HG03354 (cell line): Measurements from ENCODE around the gene CTSZ.

Experiments
- ATAC-seq: cut with Tn5 transposase; IDR thresholded peaks from one replicate; pipeline ENCODE4 v1.9.1; 2021; ENCODE audit warnings: mild to moderate bottlenecking; ENCODE audit not compliant: unreplicated experiment, poor library complexity, severe bottlenecking

Gene CTSZ

DNA sequence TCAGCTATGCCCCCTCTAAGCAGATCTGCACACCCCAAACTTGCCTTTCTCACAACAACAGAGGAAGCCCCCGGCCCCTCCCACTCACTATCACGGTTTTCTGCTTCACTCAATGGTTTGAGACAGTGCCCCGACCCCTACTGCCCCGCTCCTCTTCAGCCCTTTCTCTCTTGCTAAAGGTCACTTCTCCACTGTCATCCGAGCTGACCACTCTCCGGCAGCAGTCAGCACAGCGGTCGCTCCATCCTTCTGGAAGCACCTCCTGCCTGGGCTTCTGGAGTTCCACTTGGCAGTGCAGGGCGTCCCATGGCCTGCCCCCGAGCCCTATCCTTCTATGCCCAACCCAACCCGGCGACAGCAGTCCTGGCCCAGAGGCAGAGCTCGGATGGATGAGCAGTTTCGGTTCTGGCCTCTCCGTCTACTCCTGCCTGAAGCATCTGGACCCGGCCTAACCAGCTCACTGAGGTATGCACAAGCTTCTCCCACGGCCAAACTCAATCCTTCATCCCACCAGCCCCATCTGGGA lies 4.1 kb downstream of the CTSZ start:
- ATAC-seq: no peak

GRCh38 chr20:59002388-59002787 lies 4.7 kb downstream of the CTSZ start:
- ATAC-seq: no peak

DNA sequence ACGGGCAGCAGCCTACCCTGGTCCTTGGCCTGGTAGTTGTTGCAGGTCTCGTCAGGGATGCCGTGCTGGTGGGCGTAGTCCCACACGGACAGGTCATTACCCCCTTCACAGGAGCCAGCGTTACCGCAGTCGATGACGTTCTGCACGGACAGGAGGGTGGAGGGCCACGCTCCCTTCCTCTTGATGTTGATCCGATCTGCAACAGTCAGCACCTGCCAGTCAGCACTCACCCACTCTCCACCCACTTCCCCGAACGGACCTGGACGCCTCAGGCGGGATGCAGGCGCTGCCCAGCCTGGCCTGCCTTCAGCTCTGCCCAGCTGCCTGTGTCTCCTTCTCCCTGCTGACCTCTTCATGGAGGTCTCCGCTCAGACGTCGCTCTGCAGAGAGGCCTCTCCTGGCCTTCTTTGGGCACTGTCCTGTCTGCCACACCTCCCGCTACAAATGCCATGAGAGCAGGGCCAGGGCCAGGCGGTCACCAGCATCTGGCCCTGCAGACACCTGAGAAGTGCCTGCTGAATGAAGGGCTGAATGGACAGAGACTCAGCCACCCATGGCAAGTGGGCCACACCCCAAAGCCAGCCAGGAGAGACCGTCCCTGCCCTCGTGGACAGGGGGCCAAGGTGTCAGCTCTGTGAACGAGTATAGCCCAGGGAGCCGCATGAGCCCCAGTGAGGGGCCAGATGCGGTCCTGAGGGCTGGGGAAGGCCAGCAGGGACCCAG lies 5.4 kb downstream of the CTSZ start:
- no peak for ATAC-seq

DNA sequence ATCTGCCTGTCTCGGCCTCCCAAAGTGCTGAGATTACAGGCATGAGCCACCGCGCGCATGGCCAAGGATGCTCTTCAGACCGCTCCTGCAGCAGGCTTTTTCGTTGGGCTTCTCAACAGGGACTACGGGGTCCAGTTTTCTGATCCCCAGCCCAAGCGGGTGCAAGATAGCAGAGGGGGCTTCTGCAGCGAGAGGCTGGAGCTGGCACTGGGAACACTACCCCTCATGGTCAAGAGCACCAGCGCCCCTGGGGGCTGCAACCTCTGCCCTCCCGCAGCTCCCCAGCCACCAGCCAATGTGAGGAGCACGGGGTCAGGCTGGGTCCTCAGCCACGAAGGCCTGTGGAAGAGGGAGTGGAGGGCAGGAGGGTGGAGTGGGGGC lies 6.0 kb downstream of the CTSZ start:
- no peak for ATAC-seq

DNA sequence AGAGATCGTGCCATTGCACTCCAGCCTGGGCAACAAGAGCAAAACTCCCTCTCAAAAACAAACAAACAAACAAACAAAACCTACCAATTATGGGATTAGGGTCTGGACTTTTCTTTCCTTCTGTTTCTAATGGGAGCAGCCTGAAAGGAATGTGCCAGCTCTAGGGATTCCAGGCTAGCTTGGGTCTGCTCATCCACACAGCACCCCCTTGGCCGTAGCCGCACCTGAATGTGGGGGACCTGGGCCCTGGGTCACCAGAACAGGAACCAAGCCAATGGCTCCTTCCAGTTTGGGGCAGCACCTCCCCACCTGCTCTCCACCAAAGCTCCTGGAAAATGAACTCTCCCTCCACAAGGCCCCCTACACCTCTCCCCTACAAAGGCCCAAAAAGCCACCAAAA lies 6.7 kb downstream of the CTSZ start:
- ATAC-seq: no peak

DNA sequence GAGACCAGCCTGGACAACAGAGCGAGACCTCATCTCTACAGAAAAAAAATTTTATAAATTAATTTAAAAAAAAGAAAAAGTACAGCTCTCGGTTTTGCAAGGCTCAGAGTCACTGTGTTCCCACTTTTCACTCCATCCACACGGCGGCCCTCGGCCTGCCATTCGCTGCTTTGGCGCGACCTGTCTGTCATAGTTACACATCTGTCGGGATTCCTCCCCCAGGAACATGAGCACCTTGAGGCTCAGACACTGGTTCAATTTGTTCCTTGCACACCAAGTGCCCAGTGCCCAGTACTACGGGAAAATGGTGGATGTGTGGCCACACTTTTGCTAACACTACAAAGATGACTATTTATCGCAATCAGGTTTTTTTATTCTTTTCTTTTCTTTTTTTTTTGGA lies 8.4 kb downstream of the CTSZ start:
- ATAC-seq: no peak

GRCh38 chr20:58997141-58997770 lies 9.8 kb downstream of the CTSZ start:
- ATAC-seq: no peak

DNA sequence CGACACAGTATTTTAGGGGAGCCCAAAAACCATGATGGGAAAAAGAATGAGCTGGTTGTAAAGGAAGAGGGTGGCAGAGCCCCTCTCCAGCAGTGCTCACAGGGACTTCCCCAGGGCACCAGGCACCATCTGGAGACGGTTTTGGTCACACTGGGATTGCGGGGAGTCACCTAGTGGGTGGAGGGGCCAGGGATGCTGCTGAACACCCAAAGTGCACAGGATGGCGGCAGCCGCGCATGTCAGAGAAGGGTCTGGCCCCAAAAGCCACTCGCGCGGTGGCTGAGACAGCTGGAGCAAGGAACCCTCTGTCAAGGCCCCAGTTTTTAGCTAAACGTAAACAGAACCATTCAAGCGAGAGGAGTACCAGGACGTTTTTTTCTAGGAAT lies 10.8 kb downstream of the CTSZ start:
- no peak for ATAC-seq

DNA sequence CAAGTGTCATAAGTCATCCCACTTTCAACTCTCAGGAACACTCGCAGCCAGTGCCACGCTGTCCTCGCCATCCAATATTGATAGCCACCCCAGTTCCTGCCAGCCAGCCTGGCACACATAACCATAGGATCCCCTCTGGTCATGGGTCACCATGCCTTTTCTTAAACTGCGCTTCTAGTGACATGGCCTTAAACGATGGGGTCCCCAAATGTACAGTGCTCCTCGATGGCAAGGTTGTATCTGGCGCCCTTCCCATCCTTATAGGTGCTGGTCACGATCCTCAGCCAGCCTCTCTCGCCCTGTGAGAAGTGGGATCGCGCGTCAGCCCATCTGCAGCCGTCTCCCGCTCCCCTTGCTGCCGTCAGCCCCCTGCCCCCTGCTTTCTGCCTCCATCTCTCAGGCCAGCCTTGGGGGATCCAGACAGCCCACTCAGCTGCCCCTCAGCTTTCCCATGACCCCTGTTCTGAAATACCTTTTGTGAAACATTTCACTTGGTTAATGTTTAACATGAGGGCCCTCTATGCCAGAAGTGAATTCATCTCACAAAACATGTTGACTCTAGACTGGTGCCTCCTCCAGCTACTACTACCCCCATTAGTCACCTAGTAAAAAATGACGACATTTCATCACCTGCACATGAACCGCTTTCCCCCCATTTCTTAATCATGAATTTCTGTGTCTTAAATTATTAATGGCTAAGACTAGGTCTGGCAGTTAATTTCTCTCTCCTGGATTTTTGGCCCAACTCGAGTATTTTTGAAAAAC lies 11.4 kb downstream of the CTSZ start:
- ATAC-seq: no peak

DNA sequence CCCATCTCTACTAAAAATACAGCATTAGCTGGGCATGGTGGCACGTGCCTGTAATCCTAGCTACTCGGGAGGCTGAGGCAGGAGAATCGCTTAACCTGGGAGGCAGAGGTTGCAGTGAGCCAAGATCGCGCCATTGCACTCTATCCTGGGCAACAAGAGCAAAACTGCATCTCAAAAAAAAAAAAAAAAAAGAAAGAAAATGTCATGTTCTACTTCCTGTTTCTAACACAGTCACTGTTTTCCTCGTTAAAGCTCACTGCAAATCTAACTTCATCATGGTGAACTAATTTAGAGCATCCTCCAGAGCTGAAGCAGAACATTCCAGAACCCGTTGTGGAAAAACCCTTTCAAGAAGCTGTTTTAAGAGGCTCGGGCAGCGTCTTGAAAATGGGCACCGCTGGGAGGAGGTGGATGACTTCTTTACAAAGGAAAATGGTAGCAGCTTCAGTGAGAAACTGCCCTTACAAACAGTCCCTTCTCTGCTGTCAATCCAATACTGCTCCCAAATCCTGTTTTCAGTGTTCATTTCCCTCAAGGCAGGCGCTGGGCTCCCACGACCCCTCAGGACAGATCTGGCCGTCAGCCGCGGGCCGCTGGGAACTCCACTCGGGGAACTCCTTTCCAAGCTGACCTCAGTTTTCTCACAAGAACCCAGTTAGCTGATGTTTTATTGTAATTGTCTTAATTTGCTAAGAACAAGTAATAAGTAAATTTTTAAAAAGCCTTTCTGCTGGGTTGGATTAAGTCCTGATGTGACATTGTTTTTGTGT lies 12.5 kb downstream of the CTSZ start:
- no peak for ATAC-seq

DNA sequence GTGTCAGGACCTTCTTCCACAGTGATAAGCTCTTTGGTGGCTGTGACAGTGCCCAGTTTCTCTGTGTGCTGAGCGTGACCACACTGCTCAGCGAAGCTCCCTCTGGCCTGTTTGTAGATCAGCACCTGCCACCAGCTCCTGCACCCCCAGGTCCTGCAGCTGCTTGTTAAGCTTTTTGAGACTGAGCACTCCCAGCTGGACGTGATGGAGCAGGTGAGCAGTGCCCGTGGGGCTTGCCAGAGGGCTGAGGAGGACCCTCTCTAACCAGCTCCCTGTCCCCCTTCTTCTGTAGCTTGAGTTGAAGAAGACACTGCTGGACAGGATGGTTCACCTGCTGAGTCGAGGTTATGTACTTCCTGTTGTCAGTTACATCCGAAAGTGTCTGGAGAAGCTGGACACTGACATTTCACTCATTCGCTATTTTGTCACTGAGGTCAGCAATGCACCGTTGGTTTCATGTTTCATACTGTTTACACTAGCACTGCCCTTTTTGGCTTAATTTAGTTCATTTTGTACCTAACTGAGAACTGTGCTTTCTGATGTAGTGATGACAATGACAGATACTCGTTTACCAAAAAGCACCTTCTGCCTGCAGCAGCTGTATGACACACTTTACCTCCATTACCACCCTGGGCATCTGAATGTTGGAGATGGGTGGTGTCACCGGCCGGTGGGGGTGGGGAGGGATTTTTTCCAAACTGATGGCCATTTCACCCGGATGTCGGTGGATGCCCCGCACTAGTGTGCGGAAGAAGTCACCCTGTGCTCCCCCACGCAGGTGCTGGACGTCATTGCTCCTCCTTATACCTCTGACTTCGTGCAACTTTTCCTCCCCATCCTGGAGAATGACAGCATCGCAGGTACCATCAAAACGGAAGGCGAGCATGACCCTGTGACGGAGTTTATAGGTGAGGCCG lies 13.5 kb downstream of the CTSZ start:
- ATAC-seq: no peak

- no peak for ATAC-seq
Observed at GRCh38 chr20:58992911-58993310, 14.1 kb downstream of the CTSZ start.

DNA sequence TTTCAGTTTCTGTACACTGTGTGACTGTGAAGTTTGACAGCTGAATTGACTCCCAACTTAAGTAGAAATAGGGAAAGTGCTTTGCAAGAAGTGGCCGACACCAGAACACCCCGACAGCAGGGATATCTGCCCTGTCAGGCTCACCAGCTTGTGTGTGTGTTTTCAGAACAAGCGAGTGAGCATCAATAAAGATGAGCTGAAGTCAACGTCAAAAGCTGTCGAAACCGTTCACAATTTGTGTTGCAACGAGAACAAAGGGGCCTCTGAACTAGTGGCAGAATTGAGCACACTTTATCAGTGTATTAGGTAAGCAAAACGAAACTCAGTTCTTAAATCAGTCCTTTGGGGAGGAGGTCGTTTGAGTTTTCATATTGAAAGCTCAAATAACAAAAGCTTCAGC lies 15.3 kb downstream of the CTSZ start:
- ATAC-seq: no peak

GRCh38 chr20:58990651-58991445 lies 16.2 kb downstream of the CTSZ start:
- ATAC-seq: no peak

- ATAC-seq: no peak
Observed at GRCh38 chr20:58989196-58989595, 17.9 kb downstream of the CTSZ start.

- no peak for ATAC-seq
Observed at GRCh38 chr20:58988565-58988882, 18.5 kb downstream of the CTSZ start.

DNA sequence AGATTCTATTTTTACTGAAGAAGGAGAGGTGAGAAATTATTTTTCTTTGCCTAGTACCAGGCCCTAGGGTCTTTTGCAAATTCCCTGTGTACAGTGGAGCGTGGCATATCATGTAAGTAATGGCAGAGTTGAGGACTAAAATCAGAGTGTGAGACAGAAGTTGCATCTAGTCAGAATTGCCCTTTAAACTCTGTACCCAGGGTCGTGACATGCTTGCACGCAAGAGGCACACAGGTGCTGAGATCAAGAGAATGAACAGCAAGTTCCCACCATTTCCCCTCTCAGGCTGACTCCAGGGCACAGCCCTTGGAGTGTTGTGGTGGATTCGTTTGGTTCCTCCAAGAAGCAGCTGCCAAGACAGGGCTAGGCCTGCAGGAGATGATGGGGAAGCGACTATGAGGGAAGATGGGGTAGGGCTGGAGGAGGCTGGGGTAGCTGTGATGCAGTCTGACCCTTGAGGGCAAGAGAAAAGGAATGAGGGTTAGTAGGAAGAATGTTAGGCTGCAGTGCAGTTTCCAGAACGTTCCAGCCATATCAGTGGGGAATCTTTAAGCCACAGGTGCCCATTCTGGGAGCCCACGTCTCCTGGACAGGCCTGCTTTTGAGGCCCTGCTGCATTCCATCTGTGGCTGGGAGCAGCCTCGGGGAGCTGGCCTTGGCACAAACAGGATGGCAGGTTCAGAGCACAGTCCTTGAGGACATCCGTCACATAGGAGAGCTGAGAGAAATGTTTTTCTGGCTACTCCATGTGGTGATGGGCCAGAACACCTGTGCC lies 19.1 kb downstream of the CTSZ start:
- no peak for ATAC-seq
